Mammary epithelial cell (primary cell): Measurements from ENCODE around the gene KIF26B.

ENCODE experiments used
- CTCF ChIP-seq, 2 donors: IDR thresholded peaks in 1 of 2; conservative IDR thresholded peaks in 1 of 2; 2 replicates each; pipeline ENCODE4 v1.5.1; 2011 to 2012; ENCODE audit warnings: inconsistent platforms in 2 of 2, low read length in 2 of 2, mild to moderate bottlenecking in 2 of 2, control low read depth in 1 of 2, low read depth in 1 of 2; ENCODE audit not compliant: insufficient read depth in 1 of 2; ENCODE audit errors: extremely low read depth in 1 of 2
- EZH2 ChIP-seq: IDR thresholded peaks from 2 replicates; pipeline ENCODE4 v1.6.1; 2012; ENCODE audit warnings: low read length, inconsistent platforms, borderline replicate concordance

- TF ChIP-seq CTCF (conservative IDR thresholded peaks at IDR 0.05 in 1 of 2, IDR thresholded peaks at IDR 0.05 in 1 of 2; ENCODE audit: extremely low read depth in 1 of 2, insufficient read depth in 1 of 2, low read depth in 1 of 2, low read length in 2 of 2) (no peak), EZH2 (no peak)
Measured at GRCh38 chr1:245270063-245270462, 115.3 kb downstream of the KIF26B start.
